Heart right ventricle (tissue), 16 donors: ENCODE results near the gene EGFL7. TPM values are rescaled to one million over a fixed set of nuclear protein-coding genes. Genes with fewer than 3 reads are reported as not detected.

ENCODE experiments used
- ATAC-seq, 8 donors: fragments of 200-7000 bp; cut with Tn5 transposase; one replicate each; pipeline ENCODE4 v1.9.1; 2020; ENCODE audit warnings: mild to moderate bottlenecking in 8 of 8, moderate library complexity in 8 of 8, moderate number of reproducible peaks in 1 of 8
- DNase-seq, 2 donors: peaks; one replicate each; pipeline ENCODE4 v3.0.0-alpha.2; 2020
- H3K27ac ChIP-seq, 10 donors: fragments of 200-600 bp; sonication (generic) in 2 of 10; one replicate each; pipeline versions ENCODE4 v1.5.0 to v1.8.0; 2020 to 2022; ENCODE audit warnings: mild to moderate bottlenecking in 3 of 10
- H3K27me3 ChIP-seq, 7 donors: fragments of 200-600 bp; one replicate each; pipeline ENCODE4 v1.8.0; 2021 to 2022; ENCODE audit warnings: mild to moderate bottlenecking in 2 of 7
- H3K36me3 ChIP-seq, 9 donors: fragments of 200-600 bp; sonication (generic) in 1 of 9; one replicate each; pipeline versions ENCODE4 v1.5.0 to v1.8.0; 2020 to 2022; ENCODE audit warnings: mild to moderate bottlenecking in 2 of 9
- H3K4me1 ChIP-seq, 9 donors: fragments of 200-600 bp; sonication (generic) in 1 of 9; one replicate each; pipeline versions ENCODE4 v1.5.0 to v1.8.0; 2020 to 2022; ENCODE audit warnings: mild to moderate bottlenecking in 4 of 9
- H3K4me3 ChIP-seq, 10 donors: fragments of 200-600 bp; sonication (generic) in 2 of 10; one replicate each; pipeline versions ENCODE4 v1.5.0 to v1.8.0; 2020 to 2022; ENCODE audit warnings: mild to moderate bottlenecking in 7 of 10, moderate library complexity in 2 of 10
- H3K9me3 ChIP-seq, 11 donors: fragments of 200-600 bp in 10 of 11; sonication (generic) in 2 of 11; one replicate each; pipeline versions ENCODE4 v1.5.0 to v1.8.0; 2013 to 2022; ENCODE audit warnings: mild to moderate bottlenecking in 2 of 11, control low read depth in 1 of 11, moderate library complexity in 1 of 11
- WGBS, 2 donors: extraction: QIAGEN DNeasy Blood & Tissue Kit; methylation state at CpG; one replicate each; pipeline ENCODE4 v1.1.7; 2013; ENCODE audit warnings: inconsistent platforms in 1 of 2; 5-methylcytosine and 5-hydroxymethylcytosine counted together
- intact Hi-C, 10 donors: fragments of 100-400 bp; cut with DNase I; formaldehyde crosslinking; loops; one replicate each; pipeline versions ENCODE4 v1.11.1 to v1.14.2; 2022
- polyA plus RNA-seq, 2 donors: library from polyadenylated mRNA; stranded (reverse); fragments of 200-250 nt; gene quantifications; one replicate each; pipeline ENCODE4 v1.2.3, GENCODE V29; 2013
- total RNA-seq, 10 donors: library from RNA; stranded (reverse); fragmentation: NEBNext Ultra II Directional in 3 of 10; extraction: Animal tissue kit (Norgen Biotek cat#: 25700) in 3 of 10; gene quantifications; one replicate each; pipeline versions ENCODE4 v1.2.1 to v1.2.4, GENCODE V29; 2021 to 2023
- TF ChIP-seq, protein P1 (sequence below), 9 donors: fragments of 200-600 bp; sonication (generic) in 2 of 9; IDR thresholded peaks; one replicate each; pipeline versions ENCODE4 v1.5.0 to v1.8.0; 2021 to 2022; ENCODE audit warnings: antibody characterized with exemption in 9 of 9, mild to moderate bottlenecking in 5 of 9, moderate library complexity in 1 of 9
- donor health status: Arrhythmogenic right ventricular cardiomyopathy.
- donor health status: ischemic (EF 13 %, LVEDD 7.1; RV severe dilation, severe dysfunction).
- donor health status: healthy with polysubstance abuse.
- donor health status: DM: no; HTN: yes; CAD: no.
- donor health status: DM: no; HTN: no; CAD: no.
- donor health status: ischemic (EF 25% LVEDD 6.9; RV normal size, moderate dysfunction).
- donor health status: ischemic (EF 25% LVEDD 5.7; RV mildly dilated, moderate dysfunction).
- donor health status: healthy.
- donor health status: DM: yes; HTN: yes; CAD: no.
- donor health status: Ischemic cardiomyopathy.
- donor health status: ischemic (EF 35%, LVEDD 5.7; RV mildly dilated, moderate dysfunction).
- donor health status: nonischemic (EF 11% LVEDD 7.7; RV severe dilation, severe dysfunction).
- donor health status: DM: yes; HTN: yes; CAD: no.
- donor health status: PGD.
- donor health status: ischemic (EF 29% LVEDD 5.4; RV normal size, mild dysfunction).
- donor health status: nonischemic (EF 23%, LVEDD 6.1; RV moderate dilation, normal function).

EGFL7 gene
- total and polyA plus RNA-seq, 12 donors = 68.6 to 377 (median 101) TPM

GRCh38 chr9:136683755-136684154 is 21.0 kb downstream of the EGFL7 start:
- peaks cover 0 to 4% (median 0%) of the 10 kb centered on the region in 9 donors for H3K36me3 ChIP-seq
- TF ChIP-seq, protein P1, sequence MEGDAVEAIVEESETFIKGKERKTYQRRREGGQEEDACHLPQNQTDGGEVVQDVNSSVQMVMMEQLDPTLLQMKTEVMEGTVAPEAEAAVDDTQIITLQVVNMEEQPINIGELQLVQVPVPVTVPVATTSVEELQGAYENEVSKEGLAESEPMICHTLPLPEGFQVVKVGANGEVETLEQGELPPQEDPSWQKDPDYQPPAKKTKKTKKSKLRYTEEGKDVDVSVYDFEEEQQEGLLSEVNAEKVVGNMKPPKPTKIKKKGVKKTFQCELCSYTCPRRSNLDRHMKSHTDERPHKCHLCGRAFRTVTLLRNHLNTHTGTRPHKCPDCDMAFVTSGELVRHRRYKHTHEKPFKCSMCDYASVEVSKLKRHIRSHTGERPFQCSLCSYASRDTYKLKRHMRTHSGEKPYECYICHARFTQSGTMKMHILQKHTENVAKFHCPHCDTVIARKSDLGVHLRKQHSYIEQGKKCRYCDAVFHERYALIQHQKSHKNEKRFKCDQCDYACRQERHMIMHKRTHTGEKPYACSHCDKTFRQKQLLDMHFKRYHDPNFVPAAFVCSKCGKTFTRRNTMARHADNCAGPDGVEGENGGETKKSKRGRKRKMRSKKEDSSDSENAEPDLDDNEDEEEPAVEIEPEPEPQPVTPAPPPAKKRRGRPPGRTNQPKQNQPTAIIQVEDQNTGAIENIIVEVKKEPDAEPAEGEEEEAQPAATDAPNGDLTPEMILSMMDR (IDR thresholded peaks at IDR 0.05) = no peak
- ATAC-seq (no peak), DNase-seq (no peak)
- peaks cover 22 to 83% (median 66%) of the 10 kb centered on the region in 9 donors for H3K4me1 ChIP-seq
- no peak overlapping the region for H3K27ac ChIP-seq
- H3K27me3 ChIP-seq = no peaks in the 10 kb centered on the region
- intact Hi-C loops = no loop called here
- WGBS, 2 donors = 82 to 84% methylated on average over 14 of the region's 14 CpGs
- no peaks in the 10 kb centered on the region for H3K9me3 ChIP-seq
- H3K4me3 ChIP-seq = no peak overlapping the region

- TF ChIP-seq, protein P1 (IDR thresholded peaks at IDR 0.05) = no peak
- Histone ChIP-seq H3K4me3 (no peak overlapping the region), H3K36me3 (peaks cover 0 to 4% (median 0%) of the 10 kb centered on the region in 9 donors), H3K27ac (no peak overlapping the region), H3K27me3 (no peaks in the 10 kb centered on the region), H3K4me1 (peaks cover 22 to 83% (median 63%) of the 10 kb centered on the region in 9 donors), H3K9me3 (no peaks in the 10 kb centered on the region)
- intact Hi-C loops = no loop called here
- DNase-seq = peak in 1 of 2 donors; percentile 9
- ATAC-seq = no peak
- 86 to 92% methylated on average over 15 of the region's 15 CpGs for WGBS, 2 donors
Measured at GRCh38 chr9:136684339-136684738, 21.6 kb downstream of the EGFL7 start.

DNA sequence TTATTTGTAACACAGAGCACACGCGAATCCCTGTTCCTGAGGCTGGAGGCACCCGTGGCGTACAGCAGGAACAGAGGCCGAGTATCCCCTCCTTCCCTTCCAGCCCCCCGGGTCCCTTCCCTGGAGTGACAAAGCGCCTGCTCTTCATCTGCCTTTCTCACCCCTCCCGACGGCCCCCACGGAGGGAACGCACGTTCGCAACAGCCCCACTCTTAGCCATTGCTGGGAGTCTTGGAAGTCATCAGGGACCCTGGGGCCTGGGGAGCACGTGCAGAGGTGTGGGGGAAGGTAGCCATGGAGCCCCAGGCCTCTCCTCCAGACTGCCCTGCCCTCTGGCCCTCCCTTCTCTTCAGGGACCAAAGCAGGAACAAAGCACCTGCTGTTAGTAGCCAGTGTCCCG is 22.1 kb downstream of the EGFL7 start:
- DNase-seq (peak in 1 of 2 donors; percentile 13), ATAC-seq (no peak)
- Histone ChIP-seq H3K27ac (peak overlapping the region in 1 of 10 donors; percentile 96), H3K36me3 (peaks cover 0 to 4% (median 0%) of the 10 kb centered on the region in 9 donors), H3K9me3 (no peaks in the 10 kb centered on the region), H3K27me3 (no peaks in the 10 kb centered on the region), H3K4me1 (peaks cover 19 to 83% (median 58%) of the 10 kb centered on the region in 9 donors), H3K4me3 (peak overlapping the region in 2 of 10 donors; percentile 75 to 76)
- 84 to 89% methylated on average over 15 of the region's 15 CpGs for WGBS, 2 donors
- TF ChIP-seq, protein P1 (IDR thresholded peaks at IDR 0.05) = no peak
- intact Hi-C loops = loop anchor here in 4 of 10 donors (5.0 kb wide), 2 partner anchors 43 to 197 kb away; no protein-coding TSS in a partner anchor

DNA sequence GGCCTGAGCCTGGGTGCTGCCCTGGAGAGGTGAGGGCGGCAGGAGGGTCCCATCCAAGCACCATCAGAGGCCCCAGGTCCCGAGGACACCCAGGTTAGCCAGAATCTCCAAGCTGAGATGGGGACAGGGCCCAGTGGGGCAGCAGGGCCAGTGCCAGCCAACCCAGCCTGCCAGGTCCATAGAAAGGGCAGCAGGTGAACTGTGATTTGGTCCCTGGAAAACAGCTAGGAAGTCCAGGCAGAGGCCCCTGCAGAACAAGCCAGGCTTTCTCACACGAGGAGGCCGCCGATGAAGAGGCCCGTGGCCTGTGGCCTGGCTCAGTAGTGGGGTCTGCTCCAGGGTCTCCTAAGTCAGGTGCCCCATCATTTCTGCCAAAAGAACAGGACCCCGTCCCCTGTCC is 22.5 kb downstream of the EGFL7 start:
- intact Hi-C loops = loop anchor here in 4 of 10 donors (5.0 kb wide), 2 partner anchors 42 to 198 kb away; no protein-coding TSS in a partner anchor
- 91 to 98% methylated on average over 7 of the region's 7 CpGs for WGBS, 2 donors
- no peaks in the 10 kb centered on the region for H3K9me3 ChIP-seq
- no peaks in the 10 kb centered on the region for H3K27me3 ChIP-seq
- DNase-seq = peak in 1 of 2 donors; percentile 9
- H3K36me3 ChIP-seq = peaks cover 0 to 4% (median 0%) of the 10 kb centered on the region in 9 donors
- peak overlapping the region in 2 of 10 donors; percentile 93 to 96 for H3K27ac ChIP-seq
- H3K4me3 ChIP-seq = peak overlapping the region in 4 of 10 donors; percentile 75 to 94 (median 79)
- no peak for ATAC-seq
- TF ChIP-seq, protein P1 (IDR thresholded peaks at IDR 0.05) = no peak
- peaks cover 19 to 83% (median 58%) of the 10 kb centered on the region in 9 donors for H3K4me1 ChIP-seq
